CD4-positive, alpha-beta T cell treated with Interleukin-15 for 4 hours (primary cell): ENCODE results near the gene RTRAF.
A peak's percentile ranks its signal among the peaks of the same experiment; 100 is the strongest.

Source experiments
- DNase-seq: peaks from one replicate; pipeline ENCODE4 v3.0.0-alpha.2; 2020; ENCODE audit warnings: low spot score

The RTRAF gene

DNA sequence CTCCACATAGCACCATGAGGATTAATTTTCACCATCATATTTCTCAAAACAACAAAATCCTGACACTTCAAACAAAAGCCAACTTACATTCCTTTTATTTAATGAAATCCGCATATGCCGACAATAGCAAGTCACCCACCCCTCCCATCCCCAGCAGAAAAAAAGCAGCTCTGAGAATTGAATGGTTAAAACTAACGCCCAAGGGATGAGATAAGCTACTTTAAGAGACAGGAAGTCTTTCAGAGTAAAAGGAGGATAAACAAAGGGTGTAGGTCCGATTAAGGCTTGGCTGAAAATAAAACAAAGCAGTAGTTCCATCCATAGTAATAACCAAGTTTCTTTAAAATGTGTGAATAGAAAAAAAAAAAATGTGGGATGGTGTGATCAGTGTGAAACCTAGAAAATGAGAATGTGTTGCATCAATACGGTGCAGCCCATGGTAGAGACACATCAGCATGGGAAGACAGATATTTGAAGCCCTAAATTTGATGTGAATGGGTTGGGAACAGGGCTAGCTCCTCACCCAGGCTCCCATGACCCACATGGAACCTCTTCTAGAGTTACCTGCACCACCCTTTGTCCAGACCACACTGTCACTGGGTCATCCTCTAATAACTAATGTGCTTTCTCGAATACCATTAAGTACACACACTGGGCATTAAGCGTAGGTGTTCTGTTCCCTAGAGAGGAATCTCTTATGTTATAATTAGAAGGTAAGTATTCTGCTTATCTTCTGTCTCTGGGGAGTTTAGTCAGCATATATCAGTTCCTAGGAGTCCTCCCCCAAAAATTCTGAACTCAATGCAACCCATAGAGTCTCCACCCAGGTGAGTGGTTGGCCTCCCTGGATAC, 31.7 kb downstream of the RTRAF start:
- DNase-seq: peak; percentile 25

DNA sequence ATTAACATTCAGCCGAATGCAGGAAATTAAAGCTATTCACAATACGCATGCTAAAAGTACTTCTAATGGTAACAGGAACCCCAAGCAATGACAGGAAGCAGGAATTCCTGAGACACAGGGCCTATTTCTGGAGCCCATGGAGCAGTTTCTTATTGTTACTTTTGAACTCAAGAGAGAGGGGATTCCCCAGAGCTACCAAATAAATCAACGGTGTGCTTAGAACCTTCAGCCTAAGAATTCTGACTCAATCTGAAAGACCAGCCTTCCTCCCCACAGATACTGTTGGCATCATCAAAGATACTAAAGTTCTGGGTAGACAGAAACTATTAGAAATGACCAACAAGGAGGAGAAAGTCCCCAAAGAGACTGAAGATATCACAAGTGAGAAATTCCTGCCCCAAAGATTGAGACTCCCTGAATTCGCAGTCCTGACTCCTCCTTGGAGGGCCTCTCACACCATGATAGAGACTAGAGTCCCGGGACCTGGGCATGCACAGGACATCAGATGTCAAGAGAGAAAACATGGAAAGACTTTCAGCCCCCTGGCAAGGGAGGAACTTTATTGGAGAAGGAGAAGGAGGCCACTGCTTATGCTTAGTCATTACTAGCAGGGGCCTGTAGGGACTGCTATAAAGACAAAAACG, 32.7 kb downstream of the RTRAF start:
- no peak for DNase-seq

DNA sequence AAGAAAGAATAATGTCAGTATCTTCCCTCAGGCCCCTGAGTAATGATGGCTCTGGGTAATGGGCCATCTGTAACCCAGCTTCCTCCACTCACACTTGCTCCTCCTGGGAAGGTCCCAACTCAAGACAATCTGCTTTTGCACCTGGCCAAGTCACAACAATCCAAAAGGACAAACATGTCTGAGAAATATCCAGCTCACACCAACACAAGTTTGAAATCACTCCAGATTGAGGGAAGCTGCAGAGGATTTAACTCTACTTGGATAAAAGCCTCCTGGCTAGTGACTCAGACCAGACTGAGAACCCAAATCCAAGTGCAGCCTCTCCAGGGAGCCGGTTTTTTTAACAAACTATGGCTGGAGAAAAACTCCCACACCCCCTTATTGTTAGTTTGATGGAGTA, 34.2 kb downstream of the RTRAF start:
- DNase-seq: no peak

DNA sequence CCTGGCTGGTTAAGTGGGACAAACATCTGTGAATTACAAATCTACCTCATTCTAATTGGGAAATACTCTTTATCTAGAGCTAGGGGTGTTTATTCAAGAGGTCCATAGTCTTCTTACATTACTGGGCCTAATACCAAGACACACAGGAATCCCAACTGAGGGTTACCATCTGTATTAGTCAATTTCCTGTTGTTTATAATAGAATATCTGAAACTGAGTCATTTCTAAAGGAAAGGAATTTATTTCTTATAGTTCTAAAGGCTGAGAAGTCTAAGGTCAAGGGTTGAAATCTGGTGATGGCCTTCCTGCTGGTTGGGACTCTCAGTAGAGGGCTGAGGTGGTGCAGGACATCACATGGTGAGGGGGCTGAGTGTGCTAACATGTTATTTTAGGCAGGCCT, 36.0 kb downstream of the RTRAF start:
- DNase-seq: no peak

DNA sequence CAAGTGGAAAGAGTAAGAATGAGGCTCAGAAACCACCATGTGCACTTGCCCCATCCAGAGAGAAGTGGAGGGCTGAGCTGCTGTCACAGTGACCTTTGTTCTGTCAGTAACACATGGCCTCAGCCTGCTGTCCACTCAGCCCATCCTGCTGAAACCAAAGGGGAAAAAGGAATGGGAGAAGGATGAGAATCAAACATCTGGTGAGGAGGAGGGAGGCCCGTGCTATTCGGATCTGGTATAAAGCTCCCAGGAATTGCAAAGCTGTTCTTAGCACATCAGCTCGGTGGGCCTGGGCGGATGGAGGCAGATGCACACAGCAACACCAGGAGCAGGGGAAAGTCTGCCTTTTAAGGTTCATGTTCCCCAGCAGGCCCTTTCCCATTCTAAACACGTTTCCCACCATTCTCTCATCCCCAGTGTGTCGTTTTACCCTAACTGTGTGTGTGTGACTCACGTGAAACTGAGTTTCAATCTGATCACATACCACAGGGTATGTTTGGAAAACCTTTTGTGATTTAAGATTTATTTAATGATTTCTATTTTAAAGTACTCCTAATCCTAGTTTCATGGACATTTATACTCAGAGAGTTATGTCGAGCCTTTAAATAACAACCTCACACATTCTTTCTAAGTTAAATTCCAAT, 36.8 kb downstream of the RTRAF start:
- no peak for DNase-seq

DNA sequence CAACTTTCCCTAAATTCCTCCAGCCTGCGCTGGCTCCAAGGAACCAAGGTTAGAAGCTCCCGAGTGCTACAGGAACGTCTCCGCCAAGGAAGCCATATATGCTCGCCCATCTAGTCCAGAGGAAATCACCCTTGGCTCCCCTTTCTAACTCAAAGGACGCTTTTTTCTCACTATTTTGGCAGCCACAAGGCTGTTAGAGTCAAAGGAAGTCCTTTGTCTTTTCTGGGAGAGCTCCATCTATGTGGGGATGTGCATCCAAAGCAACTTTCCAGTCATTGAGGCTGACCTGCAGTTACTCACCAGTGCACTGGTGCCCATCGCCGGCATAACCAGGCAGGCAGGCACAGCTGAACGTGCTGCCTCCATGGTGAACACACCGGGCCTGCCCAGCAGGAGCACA, 37.6 kb downstream of the RTRAF start:
- DNase-seq: no peak

DNA sequence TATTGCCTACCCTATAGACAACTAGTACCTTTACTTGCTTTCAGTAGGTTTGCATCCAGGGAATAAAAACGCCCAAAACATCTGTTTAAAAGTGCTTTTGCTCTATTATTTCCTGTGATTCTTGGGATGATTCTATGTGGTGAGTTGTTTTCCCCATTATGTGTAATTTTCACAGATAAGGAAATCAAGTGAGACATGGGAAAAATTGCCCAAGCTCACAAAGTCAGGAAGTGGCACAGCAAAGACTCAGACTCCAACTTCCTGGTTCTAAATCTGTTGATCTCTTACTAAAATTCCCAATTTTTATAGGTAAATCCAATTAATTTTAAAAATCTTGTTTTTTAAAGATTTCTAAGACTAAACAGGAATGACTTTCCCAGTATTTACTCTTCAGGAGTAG, 40.5 kb downstream of the RTRAF start:
- DNase-seq: no peak

DNA sequence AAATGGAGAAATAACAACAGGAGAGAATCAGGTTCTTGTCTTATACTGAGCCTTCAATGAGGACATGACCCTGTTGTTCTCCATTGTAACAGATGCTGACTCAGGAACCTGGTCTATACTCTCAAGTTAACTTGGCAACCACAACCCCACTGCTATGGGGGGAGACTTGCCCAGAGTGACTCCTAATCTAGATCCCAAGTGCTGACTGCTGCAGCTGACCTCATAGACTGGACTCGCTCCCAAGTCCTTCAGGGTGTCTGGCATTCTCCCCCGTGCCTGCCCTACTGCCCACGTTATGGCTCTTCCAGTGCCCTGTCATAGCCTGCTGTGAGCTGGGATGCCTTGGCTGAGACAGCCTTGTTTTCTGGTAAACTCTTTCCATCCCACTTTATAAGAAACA, 42.4 kb downstream of the RTRAF start:
- no peak for DNase-seq

DNA sequence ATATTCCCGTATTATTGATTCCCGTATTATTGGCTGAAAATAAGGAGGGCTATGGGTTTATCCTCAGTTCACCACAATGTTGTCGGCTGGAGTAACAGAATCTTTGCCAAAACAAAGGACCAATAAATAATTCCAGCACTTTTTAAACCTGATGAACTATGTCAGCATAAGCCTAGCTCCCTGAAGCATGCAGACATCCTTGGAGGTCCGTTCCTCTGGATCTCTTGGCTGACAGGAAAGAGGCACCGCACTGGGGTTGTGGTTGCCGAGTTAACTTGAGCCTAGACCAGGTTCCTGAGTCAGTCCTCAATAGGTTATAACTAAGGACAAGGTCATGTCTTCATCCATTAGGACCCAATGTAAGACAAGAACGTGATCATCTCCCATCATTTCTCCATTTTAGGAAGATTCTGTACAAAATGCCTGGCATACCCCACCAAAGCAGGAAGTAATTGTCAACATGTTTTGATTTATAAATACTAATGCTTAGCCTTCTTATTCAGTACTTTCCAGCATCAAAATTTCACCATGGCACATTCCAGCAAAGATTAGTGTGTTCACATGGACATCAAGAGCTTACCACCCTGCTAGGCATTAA, 43.0 kb downstream of the RTRAF start:
- no peak for DNase-seq

DNA sequence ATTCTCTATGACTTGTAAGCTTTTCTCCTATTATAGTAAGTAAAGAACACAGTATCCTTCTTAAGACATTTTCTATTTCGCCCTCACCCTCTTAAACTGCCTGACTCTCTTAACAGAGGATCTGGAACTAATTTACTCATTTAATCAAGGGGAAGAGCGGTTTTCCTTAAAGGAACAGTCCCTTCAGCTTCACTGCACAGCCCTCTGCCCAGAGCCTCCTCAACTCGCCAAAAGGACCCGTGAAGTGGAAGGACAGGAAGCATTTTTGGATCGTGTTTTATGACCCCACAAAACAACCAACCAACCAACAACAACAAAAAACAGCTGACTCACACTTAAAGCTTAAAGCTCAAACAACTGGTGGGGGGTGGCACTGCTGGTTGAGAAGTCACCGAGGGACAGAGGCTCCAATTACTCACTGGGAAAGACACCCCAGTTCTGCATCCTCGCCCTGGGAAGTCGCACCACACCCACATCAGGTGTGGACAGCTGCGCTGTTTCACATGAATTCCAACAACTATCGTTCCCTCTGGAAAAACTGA, 43.8 kb downstream of the RTRAF start:
- no peak for DNase-seq

DNA sequence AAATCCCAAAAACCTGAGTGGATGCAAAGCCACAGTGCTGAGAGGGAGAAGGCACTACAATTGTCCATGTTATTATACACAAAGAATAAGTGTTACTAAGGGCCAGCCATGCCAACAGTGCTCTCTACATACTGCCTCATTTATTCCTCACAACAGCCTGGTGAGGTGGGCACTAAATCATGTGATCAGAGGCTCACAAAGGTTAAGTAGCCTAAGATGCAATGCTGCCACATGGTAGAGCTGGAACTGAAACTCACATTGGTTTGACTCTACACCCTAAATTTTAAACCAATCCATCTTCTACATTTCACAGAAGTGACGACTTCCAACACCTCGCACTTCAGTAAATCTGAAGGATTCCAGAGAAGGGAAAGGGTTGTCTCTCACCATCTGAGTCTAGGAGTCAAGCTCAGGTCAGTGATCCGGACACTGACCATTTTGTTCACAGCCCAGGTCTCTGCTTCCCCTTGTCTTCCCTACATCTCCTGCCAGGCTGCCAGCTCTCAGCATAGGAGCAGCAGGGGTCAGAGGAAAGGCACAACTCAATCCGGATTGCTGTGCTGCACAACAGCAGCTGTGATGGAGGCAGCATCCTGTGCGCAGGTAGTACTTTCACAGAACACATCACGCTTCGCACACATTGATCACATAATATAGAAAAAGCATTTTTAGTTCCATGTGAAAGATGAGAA, 49.9 kb downstream of the RTRAF start:
- DNase-seq: no peak

DNA sequence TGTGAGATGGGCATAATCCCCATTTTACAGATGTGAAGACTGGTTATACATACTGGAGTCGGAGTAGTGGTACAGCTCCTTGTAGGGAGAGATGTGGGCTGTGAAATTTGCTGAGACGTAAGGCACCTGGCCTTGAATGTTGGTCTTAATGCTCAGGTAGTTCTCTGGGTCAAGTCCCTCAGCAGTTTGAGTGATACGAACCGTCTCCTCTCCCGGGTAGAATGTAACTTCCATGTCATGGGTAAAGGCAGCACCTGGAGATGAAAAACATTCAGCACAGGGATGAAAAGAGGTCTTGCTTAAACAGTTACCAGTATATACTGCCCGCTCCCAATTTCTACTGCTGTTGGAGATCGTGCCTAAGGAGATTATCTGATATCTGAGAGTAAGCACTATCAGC, 51.3 kb downstream of the RTRAF start:
- DNase-seq: no peak

DNA sequence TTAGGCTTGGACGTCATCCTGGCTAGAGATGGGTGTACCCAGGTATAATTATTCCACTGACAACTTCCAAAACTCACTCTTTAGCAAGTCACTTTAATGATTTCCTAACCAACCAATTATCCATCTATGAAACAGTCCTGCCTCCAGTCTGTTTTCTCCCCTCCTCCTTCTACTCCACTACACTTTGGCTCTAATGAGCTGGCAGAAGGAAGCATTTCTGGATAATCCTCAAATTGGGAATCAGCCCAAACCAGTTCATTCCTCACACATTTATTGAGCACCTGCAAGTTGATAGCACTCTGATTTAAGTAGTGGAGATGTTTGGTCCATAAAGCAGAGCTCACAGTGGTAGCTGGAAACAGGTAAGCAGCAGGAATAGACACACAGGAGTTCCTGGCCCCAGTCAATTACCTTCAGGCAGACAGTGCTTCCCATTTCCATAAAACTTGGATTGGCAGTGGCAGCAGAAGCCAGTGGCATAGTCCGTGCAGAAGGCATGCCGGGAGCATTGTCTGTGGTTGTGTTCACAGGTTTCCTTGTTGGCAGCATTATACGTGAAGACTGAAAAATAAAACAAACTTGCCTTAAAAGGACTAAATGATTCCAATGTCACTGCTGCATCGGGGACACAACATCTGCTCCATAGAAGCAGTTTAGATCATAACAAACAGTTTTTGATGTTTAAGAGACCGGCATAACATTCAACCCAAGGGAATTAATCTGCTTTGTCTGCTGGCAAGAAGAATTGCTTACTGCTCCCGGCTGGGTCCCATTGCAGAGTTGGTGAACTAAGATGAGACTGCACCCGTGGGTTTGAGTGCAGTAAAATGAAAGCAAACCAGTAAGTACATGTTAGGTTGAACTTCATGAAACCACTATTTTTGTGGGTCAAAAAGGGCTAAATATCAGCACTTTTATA, 53.3 kb downstream of the RTRAF start:
- no peak for DNase-seq

DNA sequence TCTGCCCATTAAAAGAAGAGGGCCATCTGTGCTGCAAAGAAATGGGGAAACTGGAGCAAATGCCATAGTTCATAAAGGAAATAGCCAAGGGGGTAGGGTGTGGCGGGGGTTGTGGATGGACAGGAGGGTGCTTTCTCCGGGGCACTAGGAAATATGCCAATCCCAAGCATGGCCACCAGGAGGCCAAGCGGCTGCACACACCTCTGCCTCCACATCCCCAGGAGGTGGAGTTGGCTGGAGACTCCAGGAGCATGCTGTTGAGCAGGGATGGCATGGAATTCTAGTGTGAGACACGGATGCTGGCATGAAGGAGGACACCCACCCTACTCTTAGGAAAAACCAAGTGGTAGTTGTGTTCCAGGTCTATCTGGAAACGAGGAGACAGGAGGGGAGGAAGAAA, 54.3 kb downstream of the RTRAF start:
- peak; percentile 42 for DNase-seq

DNA sequence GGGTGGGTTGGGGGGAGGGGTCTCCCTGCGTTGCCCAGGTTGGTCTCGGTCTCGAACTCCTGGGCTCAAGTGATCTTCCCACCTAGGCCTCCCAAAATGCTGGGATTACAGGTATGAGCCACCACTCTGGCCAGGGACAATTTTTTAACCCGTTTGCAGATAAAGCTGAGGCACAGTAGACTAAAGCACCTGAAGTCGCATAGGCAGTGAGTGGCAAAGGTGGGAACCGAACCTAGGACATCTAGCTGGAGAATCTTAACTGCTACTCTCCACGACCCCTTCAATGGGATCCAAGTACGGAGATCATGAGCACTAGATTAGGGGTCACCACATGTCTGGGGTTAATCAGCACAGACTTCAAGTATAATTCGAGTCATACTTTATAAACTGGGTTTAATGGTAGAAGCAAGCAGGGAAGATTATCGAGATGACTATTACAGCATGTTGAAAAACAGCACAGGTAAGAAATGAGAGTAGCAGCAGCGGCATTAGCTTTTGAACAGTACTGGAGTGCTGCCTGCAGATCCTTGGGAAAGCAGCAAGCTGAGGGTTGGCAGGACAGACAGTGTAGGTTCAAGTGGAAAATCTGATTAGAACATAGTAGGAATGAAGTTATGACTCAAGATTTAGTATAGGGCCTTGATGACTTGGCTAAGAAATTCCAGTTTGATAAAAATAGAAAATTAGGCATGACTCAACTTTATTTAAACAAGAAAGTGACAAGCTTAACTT, 55.6 kb downstream of the RTRAF start:
- no peak for DNase-seq

DNA sequence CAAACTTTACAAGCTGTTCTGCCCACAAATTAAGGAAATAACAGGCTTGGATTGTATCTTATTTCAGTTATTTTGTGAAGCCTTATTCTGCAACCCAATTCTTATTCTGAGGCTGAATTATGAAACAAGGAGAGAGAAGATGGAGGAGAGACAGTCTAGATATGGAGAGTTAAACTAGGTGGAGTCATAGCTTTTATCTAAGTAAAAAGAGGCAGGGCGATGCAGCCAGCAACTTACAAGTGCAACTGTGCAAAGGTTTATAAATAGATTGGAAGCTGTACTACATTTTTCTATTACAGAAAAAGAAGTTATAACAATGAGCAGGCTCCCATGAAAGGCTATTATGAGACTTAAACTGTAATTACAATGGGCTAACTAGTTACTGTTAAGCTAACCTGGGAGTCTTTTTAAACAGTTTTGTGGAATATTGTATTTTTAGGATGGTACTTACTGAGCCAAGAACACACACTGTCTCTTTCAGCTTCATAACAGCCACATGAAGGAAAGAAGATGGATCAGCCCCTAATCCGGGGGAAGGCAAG, 57.1 kb downstream of the RTRAF start:
- DNase-seq: no peak

DNA sequence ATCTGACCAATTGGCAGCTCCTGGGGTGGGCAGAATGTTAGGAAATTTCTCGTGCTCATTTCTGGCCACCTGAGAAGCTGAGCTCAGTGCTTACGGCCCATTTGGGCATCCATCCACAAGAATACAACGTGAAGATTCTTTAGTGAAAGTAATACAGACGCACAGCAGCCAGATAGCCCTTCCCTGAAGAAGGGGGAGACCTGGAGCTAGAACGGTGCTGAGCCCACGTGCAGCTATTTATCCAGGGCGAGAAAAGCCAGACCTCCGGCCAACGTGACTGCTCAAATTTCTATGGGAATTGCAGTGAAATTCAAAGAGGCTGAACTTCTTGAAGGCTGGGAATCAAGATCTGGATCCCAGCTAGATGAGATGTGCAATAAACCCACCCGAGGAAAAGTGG, 58.8 kb downstream of the RTRAF start:
- DNase-seq: no peak

DNA sequence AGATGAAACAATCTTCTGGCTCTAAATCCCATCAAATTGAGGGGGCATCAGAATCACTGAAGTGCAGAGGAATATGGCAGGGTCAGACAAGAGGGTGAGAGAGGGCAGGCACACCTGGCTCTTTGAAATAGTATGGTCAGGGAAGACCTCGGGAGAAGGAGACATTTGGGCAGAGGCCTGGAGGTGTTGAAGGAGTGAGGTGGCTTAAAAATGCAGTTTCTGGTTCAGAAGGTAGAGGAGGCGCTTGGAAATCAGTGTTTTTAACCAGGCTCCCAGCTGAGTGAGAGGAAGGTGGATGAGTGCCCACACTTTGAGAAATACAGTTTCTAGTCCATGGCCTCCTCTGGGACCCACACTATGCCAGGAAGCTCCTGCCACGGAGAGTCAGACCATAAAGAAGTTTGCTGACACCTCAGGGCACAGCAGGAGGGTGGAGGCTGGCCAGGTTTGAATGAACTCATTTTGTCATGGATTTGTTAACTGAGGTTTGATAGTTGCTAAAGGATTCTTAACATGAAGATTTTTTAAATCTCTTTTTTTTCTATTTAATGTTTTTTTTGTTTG, 59.4 kb downstream of the RTRAF start:
- no peak for DNase-seq

DNA sequence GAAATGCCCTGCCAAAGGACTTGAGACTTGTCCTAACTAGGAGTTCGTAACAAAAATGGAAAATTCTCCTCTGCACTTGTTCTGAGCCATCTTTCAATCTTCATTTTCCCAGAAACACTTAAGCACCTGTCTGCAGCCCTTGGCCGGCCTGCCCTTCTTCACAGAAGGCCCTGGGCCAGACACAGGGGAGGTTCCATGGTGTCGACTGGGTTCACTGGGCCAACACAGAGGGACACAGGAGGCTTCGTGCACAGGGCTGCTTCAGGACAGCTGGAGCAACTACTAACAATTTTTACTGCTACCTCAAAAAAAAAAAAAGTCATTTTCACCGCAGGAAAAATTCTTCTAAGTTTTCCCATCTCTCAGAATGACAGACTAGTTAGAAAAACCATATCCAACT, 59.9 kb downstream of the RTRAF start:
- DNase-seq: no peak
